ENCODE measurements around the gene ATP6V1B1.
A peak's percentile ranks its signal among the peaks of the same experiment; 100 is the strongest.

ATP6V1B1 gene

DNA sequence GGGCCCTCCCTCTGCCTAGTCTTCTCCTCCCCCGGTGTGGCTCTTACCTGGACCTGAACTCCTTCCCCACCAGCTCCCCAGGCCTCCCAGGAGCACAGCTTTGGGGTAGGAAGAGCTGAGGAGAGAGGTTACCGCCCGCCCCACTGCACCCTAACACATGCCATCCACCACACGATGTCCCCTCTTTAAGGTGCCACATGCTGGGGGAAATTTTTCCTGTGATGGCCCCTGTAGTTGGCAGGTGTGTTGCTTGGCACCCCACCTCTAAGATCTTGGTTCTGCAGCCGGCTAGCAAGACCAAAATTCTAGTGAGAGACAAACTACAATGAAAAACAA is 65.9 kb downstream of the ATP6V1B1 start:
- Histone ChIP-seq H3K4me3 (ENCODE audit: low read depth, low read length) (peak overlapping the region; percentile 18), H3K36me3 (no peaks in the 10 kb centered on the region), H3K9me3 (ENCODE audit: severe bottlenecking) (no peaks in the 10 kb centered on the region), H3K27ac (peak overlapping the region; percentile 67), H3K27me3 (ENCODE audit: insufficient read depth, low read depth, severe bottlenecking) (no peaks in the 10 kb centered on the region)
- DNase-seq: no peak
- TF ChIP-seq, protein P1, sequence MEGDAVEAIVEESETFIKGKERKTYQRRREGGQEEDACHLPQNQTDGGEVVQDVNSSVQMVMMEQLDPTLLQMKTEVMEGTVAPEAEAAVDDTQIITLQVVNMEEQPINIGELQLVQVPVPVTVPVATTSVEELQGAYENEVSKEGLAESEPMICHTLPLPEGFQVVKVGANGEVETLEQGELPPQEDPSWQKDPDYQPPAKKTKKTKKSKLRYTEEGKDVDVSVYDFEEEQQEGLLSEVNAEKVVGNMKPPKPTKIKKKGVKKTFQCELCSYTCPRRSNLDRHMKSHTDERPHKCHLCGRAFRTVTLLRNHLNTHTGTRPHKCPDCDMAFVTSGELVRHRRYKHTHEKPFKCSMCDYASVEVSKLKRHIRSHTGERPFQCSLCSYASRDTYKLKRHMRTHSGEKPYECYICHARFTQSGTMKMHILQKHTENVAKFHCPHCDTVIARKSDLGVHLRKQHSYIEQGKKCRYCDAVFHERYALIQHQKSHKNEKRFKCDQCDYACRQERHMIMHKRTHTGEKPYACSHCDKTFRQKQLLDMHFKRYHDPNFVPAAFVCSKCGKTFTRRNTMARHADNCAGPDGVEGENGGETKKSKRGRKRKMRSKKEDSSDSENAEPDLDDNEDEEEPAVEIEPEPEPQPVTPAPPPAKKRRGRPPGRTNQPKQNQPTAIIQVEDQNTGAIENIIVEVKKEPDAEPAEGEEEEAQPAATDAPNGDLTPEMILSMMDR (IDR thresholded peaks at IDR 0.05; ENCODE audit: low read depth, low read length): no peak

DNA sequence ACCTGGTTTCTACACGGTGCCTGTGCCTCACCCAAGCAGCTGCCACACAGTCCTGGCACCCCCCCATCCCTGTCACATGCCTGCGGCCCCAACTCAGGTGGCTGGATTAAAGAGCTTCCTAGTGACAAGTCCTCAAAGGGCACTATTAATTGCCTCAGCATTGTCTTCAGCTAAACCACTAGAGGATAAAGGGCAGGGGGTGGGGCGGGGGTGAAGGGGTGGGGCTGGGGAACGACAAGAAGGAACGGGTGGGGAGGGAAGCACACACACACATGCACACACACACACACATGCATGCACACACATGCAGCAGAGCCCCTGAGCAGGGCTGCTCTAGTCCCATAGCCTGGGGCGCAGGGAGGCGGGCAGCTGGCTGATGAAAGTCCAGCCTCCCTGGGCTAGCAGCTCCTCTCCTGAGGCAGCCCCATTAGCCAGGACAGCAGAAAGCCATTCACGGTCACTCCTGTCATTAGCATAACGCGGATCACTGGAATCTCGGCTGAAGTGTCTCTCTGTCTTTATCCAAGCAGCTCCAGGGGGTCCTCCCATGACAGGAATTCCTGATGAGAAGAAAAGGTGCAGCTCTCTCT is 66.4 kb downstream of the ATP6V1B1 start:
- H3K27me3 ChIP-seq (ENCODE audit: insufficient read depth, low read depth, severe bottlenecking): no peaks in the 10 kb centered on the region
- TF ChIP-seq, protein P1 (IDR thresholded peaks at IDR 0.05; ENCODE audit: low read depth, low read length): no peak
- peak overlapping the region; percentile 67 for H3K27ac ChIP-seq
- no peaks in the 10 kb centered on the region for H3K36me3 ChIP-seq
- peak overlapping the region; percentile 18 for H3K4me3 ChIP-seq (ENCODE audit: low read depth, low read length)
- H3K9me3 ChIP-seq (ENCODE audit: severe bottlenecking): no peaks in the 10 kb centered on the region
- DNase-seq: peak; percentile 88

DNA sequence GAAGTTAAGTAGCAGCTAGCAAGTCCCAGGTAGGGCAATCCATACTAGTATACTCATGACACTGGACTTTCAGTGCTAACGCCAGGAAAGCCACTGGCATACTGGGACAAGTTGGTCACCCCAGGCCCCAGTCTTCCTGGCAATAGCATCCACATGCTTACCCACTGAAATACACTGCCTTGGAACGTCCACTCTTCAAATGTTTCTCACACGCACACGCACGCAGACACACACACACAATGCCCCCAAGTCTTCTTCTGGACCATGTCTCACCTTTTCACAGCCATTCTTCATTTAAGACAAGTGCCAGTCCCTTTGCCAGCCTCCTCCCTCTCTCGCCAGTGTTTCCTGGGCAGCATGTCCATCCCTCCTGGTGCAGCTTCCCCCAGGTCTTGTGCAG is 67.7 kb downstream of the ATP6V1B1 start:
- DNase-seq: no peak
- TF ChIP-seq, protein P1 (IDR thresholded peaks at IDR 0.05; ENCODE audit: low read depth, low read length): no peak
- Histone ChIP-seq H3K9me3 (ENCODE audit: severe bottlenecking) (no peaks in the 10 kb centered on the region), H3K27me3 (ENCODE audit: insufficient read depth, low read depth, severe bottlenecking) (no peaks in the 10 kb centered on the region), H3K36me3 (no peaks in the 10 kb centered on the region), H3K27ac (no peak overlapping the region), H3K4me3 (ENCODE audit: low read depth, low read length) (no peak overlapping the region)

DNA sequence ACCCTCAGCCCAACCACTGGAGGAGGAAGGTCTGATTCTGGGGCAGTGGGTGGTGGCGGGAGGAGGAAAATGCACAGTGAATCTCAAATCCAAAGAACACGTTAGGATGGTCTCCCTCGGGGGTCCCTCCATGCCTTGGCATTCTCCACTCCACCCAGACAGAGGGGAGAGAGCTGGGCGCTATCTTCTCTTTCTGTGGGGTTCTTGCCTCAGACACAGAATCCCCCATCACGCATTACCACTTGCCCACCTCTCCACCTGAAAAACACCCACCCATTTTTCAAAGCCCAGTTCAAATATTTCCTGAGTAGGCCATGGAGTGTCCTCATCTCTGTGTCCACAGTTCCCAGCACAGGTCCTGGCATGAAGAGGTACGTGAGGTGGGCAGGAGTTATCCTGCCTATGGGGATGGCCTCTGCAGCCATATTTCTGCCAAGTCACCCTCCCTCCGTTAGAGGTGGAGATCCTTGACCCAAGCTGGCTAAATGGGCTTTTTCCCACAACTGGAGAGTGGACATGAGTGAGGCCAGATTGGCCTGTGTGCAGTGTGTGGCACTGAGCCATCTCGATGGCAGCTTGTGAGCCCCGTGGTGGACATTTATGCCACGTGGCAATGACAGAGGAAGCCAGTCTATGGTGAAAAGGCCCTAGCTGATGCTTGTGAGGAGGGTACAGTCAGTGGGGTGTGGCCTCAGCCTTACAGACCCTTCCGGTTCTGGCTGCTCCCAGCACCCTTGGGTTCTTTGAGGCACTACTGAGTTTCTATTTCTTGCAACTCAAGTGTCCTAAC is 68.5 kb downstream of the ATP6V1B1 start:
- TF ChIP-seq, protein P1 (IDR thresholded peaks at IDR 0.05; ENCODE audit: low read depth, low read length): no peak

DNA sequence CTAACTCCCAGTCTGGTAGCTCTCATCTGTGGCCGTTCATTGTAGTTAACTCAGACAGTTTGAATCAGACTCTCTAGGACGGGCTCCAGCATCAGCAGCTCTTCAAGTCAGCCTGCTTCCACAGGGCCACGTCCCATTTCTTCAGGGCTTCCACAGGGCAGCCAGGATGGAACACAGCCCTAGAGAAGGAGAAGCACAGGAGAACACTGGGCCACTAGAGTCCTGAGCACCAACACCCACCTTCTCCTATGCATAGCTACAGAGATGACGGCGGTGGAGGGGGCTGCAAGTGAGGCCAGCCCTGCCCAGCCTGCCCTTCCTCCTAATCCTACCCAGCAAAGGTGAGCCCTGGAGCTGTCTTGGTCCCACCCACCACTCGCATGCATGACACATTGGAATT is 69.2 kb downstream of the ATP6V1B1 start:
- H3K36me3 ChIP-seq: no peaks in the 10 kb centered on the region
- H3K9me3 ChIP-seq (ENCODE audit: severe bottlenecking): no peaks in the 10 kb centered on the region

More for the DNA sequence above, 68.5 kb downstream of the ATP6V1B1 start:
- Histone ChIP-seq H3K27ac (no peak overlapping the region), H3K9me3 (ENCODE audit: severe bottlenecking) (no peaks in the 10 kb centered on the region), H3K27me3 (ENCODE audit: insufficient read depth, low read depth, severe bottlenecking) (no peaks in the 10 kb centered on the region), H3K36me3 (no peaks in the 10 kb centered on the region), H3K4me3 (ENCODE audit: low read depth, low read length) (no peak overlapping the region)
- no peak for DNase-seq

More for the DNA sequence above, 69.2 kb downstream of the ATP6V1B1 start:
- DNase-seq: no peak
- H3K4me3 ChIP-seq (ENCODE audit: low read depth, low read length): no peak overlapping the region
- H3K27ac ChIP-seq: no peak overlapping the region
- TF ChIP-seq, protein P1 (IDR thresholded peaks at IDR 0.05; ENCODE audit: low read depth, low read length): no peak
- H3K27me3 ChIP-seq (ENCODE audit: insufficient read depth, low read depth, severe bottlenecking): no peaks in the 10 kb centered on the region
